Astrocyte of the spinal cord (primary cell): ENCODE measurements around the gene MED10.

ENCODE experiments used
- DNase-seq: peaks from one replicate; pipeline ENCODE4 v3.0.0; 2011; ENCODE audit warnings: low read depth, low spot score
- H3K4me3 ChIP-seq: 2 replicates; pipeline ENCODE4 v1.5.1; 2011; ENCODE audit warnings: low read depth, mild to moderate bottlenecking, low read length, moderate library complexity
- in situ Hi-C: cut with HindIII; loops from 2 replicates; pipeline ENCODE4 v1.10.0; 2017; ENCODE audit warnings: low sequenced_read_pairs
- TF ChIP-seq, protein P1 (sequence below): IDR thresholded peaks from 2 replicates; pipeline ENCODE4 v1.5.1; 2012; ENCODE audit warnings: low read depth, mild to moderate bottlenecking, low read length, inconsistent platforms

MED10 gene

GRCh38 chr5:6378766-6379103 lies 388 bp upstream of the MED10 start:
- DNase-seq = no peak
- TF ChIP-seq, protein P1, sequence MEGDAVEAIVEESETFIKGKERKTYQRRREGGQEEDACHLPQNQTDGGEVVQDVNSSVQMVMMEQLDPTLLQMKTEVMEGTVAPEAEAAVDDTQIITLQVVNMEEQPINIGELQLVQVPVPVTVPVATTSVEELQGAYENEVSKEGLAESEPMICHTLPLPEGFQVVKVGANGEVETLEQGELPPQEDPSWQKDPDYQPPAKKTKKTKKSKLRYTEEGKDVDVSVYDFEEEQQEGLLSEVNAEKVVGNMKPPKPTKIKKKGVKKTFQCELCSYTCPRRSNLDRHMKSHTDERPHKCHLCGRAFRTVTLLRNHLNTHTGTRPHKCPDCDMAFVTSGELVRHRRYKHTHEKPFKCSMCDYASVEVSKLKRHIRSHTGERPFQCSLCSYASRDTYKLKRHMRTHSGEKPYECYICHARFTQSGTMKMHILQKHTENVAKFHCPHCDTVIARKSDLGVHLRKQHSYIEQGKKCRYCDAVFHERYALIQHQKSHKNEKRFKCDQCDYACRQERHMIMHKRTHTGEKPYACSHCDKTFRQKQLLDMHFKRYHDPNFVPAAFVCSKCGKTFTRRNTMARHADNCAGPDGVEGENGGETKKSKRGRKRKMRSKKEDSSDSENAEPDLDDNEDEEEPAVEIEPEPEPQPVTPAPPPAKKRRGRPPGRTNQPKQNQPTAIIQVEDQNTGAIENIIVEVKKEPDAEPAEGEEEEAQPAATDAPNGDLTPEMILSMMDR = no peak
- in situ Hi-C loops = no loop called here
- H3K4me3 ChIP-seq = peak overlapping the region; percentile 93

DNA sequence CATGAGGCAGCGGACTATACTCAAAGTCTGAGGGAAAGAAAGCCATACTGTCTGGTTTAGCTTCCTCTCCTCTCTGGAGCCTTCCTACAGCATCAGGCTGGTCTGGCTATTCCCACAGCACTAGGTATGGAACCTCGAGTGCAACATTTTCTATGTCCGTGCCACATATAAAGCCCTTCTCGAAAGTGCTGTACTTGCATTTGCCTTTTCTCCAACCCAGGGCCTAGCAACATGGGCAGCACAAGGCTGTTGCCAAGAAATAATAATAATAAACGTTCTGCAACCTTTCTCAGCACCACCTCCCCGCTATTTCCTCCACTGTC lies 804 bp downstream of the MED10 start:
- no peak for DNase-seq
- in situ Hi-C loops = no loop called here
- TF ChIP-seq, protein P1 = no peak
- peak overlapping the region; percentile 93 for H3K4me3 ChIP-seq

DNA sequence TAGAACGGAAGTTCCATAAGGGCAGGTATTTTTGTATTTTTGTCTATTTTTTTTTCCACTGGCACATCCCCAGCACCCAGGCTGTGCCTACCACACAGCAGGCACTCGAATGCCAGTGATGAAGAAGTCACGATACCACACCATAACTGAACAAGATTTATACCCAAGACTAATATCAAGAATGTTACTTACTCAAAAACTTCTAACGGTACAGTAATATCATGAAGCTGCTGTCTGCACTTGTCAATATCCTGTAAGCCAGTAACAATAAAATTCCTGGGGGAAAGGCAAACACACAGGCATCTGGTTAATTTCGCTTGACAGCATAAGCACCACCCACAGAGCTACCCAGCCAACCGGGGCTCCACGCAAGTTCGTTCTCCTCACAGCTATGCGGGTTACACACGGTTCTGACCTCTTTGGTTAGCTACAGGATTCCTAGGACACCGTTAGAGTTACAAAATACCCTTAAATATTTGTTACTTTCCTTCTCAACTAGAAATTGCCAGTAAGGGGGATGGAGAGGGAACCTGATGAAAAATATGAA lies 1.3 kb downstream of the MED10 start:
- in situ Hi-C loops = no loop called here
- TF ChIP-seq, protein P1 = no peak
- peak overlapping the region; percentile 93 for H3K4me3 ChIP-seq
- no peak for DNase-seq

- in situ Hi-C loops = no loop called here
- DNase-seq = no peak
- no peak overlapping the region for H3K4me3 ChIP-seq
- TF ChIP-seq, protein P1 = no peak
Observed at GRCh38 chr5:6373081-6373846, 5.1 kb downstream of the MED10 start.

GRCh38 chr5:6372251-6373080 lies 5.9 kb downstream of the MED10 start:
- TF ChIP-seq, protein P1 = no peak

DNA sequence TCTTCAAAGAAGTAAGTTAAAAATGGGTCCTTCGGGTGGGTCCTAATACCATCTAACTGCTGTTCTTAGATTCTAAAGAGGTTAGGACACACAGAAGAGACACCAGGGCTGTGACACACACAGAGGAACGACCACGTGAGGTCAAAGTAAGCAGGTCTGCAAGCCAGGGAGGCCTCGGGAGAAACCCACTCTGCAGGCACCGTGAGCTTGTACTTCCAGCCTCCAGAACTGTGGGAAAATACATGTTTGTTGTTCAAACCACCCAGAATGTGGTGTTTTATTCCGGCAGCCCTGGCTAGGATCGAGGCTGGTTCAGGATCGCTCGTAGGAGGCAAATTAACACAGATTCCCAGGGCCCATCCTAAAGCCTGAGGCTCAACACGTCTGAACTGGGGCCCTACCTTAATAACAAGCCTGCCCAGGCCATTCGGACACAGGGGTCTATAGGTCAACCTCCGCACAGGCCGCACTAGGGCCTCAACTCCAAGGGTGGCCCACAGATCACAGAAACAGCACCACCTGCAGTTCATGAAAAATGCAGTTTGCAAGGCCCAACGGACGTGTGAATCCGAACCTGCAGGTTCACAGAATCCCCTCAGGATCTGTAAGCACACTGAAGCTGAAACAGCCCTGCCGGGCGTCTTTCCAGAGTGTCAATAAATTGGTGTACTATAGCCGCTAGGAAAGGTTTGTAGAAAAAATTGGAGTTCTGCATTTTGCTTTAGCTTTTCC lies 7.1 kb downstream of the MED10 start:
- DNase-seq = no peak
- in situ Hi-C loops = no loop called here

More at GRCh38 chr5:6372251-6373080, 5.9 kb downstream of the MED10 start:
- in situ Hi-C loops = no loop called here
- no peak overlapping the region for H3K4me3 ChIP-seq
- no peak for DNase-seq

More for the DNA sequence above, 7.1 kb downstream of the MED10 start:
- TF ChIP-seq, protein P1 = no peak
- H3K4me3 ChIP-seq = no peak overlapping the region
